ENCODE measurements around the gene SGTA. TPM values are rescaled to one million over a fixed set of nuclear protein-coding genes. Genes with fewer than 3 reads are reported as not detected.

The SGTA gene
- total and polyA plus RNA-seq, 7 donors = 63.4 to 186 (median 99.1) TPM

DNA sequence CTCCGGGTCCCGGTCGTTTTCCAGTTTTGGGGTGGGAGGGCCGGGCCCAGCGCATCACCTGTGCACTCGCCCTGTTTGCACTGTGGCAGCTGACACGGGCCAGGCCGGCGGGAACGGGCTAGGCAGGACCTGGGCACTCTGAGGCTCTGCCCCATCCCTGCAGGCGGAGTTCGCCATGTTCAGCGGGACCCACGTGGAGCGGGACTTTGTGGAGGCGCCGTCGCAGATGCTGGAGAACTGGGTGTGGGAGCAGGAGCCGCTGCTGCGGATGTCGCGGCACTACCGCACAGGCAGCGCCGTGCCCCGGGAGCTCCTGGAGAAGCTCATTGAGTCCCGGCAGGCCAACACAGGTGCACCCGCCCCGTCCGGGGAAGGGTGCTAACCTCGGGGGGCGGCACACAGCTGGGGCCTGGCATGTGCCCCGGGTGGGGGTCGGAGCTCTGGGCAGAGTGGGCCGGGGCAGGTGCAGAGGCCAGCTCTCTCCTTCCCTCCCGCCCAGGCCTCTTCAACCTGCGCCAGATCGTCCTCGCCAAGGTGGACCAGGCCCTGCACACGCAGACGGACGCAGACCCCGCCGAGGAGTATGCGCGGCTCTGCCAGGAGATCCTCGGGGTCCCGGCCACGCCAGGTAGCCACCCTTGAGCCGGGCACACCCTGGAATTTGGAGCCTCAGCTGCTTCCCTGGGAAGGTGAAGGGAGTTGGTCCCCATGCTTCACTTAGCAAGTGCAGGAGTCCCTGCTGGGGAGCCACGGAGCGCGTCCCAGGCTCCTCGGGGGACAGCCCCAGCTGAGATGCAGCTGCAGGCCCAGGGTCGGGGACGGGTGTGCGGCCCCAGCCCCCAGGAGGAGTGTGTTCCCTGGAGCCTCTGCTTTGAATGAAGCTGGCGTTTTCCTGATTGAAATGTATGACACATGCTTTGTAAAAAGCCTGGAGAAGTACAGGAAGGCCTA is 27.3 kb upstream of the SGTA start:
- DNase-seq (no peak), ATAC-seq (no peak)
- no peak overlapping the region for H3K27ac ChIP-seq
- TF ChIP-seq, protein P1, sequence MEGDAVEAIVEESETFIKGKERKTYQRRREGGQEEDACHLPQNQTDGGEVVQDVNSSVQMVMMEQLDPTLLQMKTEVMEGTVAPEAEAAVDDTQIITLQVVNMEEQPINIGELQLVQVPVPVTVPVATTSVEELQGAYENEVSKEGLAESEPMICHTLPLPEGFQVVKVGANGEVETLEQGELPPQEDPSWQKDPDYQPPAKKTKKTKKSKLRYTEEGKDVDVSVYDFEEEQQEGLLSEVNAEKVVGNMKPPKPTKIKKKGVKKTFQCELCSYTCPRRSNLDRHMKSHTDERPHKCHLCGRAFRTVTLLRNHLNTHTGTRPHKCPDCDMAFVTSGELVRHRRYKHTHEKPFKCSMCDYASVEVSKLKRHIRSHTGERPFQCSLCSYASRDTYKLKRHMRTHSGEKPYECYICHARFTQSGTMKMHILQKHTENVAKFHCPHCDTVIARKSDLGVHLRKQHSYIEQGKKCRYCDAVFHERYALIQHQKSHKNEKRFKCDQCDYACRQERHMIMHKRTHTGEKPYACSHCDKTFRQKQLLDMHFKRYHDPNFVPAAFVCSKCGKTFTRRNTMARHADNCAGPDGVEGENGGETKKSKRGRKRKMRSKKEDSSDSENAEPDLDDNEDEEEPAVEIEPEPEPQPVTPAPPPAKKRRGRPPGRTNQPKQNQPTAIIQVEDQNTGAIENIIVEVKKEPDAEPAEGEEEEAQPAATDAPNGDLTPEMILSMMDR (IDR thresholded peaks at IDR 0.05) = no peak
- intact Hi-C loops (cut with DNase I) = no loop called here
- 93 to 95% (median 94%) methylated on average over 45 to 58 of the region's 58 CpGs for WGBS, 3 donors
- peaks cover 0 to 58% of the 10 kb centered on the region in 2 donors for H3K36me3 ChIP-seq (ENCODE audit: insufficient read depth in 1 of 2, low read depth in 1 of 2)
- H3K4me3 ChIP-seq = no peak overlapping the region
- H3K4me1 ChIP-seq = no peaks in the 10 kb centered on the region
- no peaks in the 10 kb centered on the region for H3K27me3 ChIP-seq (ENCODE audit: insufficient read depth in 3 of 3, low read length in 2 of 3)
- no peaks in the 10 kb centered on the region for H3K9me3 ChIP-seq

DNA sequence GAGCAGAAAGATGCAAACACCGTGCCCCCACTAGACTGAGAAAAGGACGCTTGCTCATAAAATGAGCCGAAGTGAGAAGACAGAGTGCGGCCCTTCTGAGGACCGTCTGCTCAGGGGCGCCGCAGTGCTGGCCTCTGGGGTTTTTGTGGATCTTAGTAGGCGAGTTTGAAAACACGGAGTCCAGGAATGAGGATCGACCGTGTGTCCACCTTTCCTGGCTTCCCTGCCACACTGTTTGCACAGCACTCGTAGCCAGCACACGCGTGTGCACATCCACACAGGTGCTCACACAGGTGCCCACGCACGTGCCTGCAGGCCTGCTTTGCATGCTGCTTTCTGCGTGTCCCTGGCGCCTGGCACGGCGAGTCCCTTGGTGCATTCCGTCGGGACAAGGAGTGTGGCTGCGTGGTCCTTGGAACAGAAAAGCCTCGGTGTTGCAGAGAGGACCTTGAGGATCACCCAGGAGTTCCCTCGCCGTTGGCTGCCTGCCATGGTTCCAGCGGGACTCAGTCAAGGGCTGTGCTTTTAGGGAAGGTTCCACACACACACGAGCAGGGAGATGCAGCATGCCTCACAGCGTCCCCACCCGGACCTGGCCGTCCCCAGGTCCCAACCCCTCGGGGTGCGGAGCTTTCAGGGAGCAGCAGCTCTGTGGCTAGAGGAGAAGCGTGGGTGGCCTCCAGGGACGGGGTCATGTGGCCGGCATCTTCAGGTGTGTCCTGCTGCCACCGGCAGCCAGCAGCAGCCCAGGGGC is 26.5 kb upstream of the SGTA start:
- H3K27ac ChIP-seq = no peak overlapping the region
- TF ChIP-seq, protein P1 (IDR thresholded peaks at IDR 0.05) = no peak
- no peaks in the 10 kb centered on the region for H3K4me1 ChIP-seq
- intact Hi-C loops (cut with DNase I) = no loop called here
- no peak for ATAC-seq
- H3K4me3 ChIP-seq = no peak overlapping the region
- 85 to 91% (median 89%) methylated on average over 35 to 37 of the region's 37 CpGs for WGBS, 3 donors
- no peak for DNase-seq
- no peaks in the 10 kb centered on the region for H3K9me3 ChIP-seq
- no peaks in the 10 kb centered on the region for H3K27me3 ChIP-seq (ENCODE audit: insufficient read depth in 3 of 3, low read length in 2 of 3)
- peaks cover 0 to 60% of the 10 kb centered on the region in 2 donors for H3K36me3 ChIP-seq (ENCODE audit: insufficient read depth in 1 of 2, low read depth in 1 of 2)

DNA sequence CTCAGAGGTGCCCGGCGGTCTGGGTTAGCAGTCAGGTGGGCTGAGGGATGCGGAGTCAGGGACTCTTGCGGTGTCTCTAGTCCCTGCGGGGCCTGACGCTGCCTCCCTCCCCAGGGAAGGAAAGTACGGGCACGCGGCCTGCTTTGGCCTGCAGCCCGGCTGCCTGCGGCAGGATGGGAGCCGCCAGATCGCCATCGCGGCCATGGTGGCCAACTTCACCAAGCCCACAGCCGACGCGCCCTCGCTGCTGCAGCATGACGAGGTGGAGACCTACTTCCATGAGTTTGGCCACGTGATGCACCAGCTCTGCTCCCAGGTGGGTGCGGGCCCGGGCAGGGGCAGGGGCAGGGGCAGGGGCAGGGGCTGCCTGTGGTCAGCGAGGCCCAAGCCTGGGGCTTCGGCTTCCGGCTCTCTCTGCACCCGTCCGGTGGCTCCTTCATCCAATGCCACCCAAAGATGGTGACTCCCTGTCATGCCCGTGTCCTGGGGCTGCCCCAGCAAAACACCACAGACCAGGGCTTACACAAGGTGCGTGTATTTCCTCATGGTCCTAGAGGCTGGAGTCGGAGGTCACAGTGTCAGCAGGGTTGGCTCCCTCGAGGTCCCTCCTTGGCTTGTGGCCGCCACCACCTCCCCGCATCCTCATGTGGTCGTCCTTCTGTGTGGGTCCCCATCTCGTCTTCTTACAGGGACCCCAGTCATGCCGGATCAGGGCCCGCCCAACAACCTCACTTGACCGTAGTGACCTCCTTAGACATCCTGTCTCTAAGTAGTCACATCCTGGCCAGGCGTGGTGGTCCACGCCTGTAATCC is 25.3 kb upstream of the SGTA start:
- H3K4me3 ChIP-seq = no peak overlapping the region
- DNase-seq (no peak), ATAC-seq (no peak)
- no peak overlapping the region for H3K27ac ChIP-seq
- no peaks in the 10 kb centered on the region for H3K9me3 ChIP-seq
- peaks cover 0 to 55% of the 10 kb centered on the region in 2 donors for H3K36me3 ChIP-seq (ENCODE audit: insufficient read depth in 1 of 2, low read depth in 1 of 2)
- H3K4me1 ChIP-seq = no peaks in the 10 kb centered on the region
- TF ChIP-seq, protein P1 (IDR thresholded peaks at IDR 0.05) = no peak
- 94% methylated on average over 38 to 41 of the region's 41 CpGs for WGBS, 3 donors
- H3K27me3 ChIP-seq (ENCODE audit: insufficient read depth in 3 of 3, low read length in 2 of 3) = no peaks in the 10 kb centered on the region
- intact Hi-C loops (cut with DNase I) = no loop called here

DNA sequence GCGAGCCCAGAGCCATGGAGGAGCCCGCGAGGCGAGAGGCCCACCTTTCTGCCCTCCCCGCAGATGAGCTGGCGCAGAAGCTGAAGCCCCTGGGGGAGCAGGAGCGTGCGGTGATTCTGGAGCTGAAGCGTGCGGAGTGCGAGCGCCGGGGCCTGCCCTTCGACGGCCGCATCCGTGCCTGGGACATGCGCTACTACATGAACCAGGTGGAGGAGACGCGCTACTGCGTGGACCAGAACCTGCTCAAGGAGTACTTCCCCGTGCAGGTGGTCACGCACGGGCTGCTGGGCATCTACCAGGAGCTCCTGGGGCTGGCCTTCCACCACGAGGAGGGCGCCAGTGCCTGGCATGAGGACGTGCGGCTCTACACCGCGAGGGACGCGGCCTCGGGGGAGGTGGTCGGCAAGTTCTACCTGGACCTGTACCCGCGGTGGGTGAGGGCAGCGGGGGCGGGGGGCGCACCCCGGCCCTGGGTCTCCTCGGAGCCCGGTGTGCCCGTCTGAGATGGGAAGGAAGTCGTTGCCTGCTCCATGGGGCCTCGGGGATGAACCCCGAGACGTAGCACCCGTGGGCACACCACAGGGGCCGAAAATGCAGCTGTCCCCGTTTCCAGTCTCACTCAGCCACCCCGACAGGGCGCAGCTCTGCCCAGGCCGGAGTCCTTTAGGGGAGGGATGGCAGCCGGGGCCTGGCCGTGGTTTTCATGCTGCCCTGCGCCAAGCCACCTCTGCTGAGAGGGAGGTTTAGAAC is 24.5 kb upstream of the SGTA start:
- Histone ChIP-seq H3K4me1 (no peaks in the 10 kb centered on the region), H3K9me3 (no peaks in the 10 kb centered on the region), H3K4me3 (no peak overlapping the region), H3K27ac (no peak overlapping the region), H3K36me3 (ENCODE audit: insufficient read depth in 1 of 2, low read depth in 1 of 2) (peaks cover 0 to 55% of the 10 kb centered on the region in 2 donors), H3K27me3 (ENCODE audit: insufficient read depth in 3 of 3, low read length in 2 of 3) (no peaks in the 10 kb centered on the region)
- TF ChIP-seq, protein P1 (IDR thresholded peaks at IDR 0.05) = no peak
- intact Hi-C loops (cut with DNase I) = no loop called here
- DNase-seq (no peak), ATAC-seq (no peak)
- 95 to 97% (median 96%) methylated on average over 48 to 56 of the region's 56 CpGs for WGBS, 3 donors

Data from psoas muscle (tissue), 8 donors.